Measurements from ENCODE around the gene DHX35. TPM values are rescaled to one million over a fixed set of nuclear protein-coding genes. Genes with fewer than 3 reads are reported as not detected.
"Not testable (repeated sequence)": the region's sequence is repeated elsewhere in the genome, so short reads cannot be mapped to it uniquely, and the experiment has no call there.

Gene DHX35
- total RNA-seq, 1 experiment from 2014 or later = 15.9 TPM

DNA sequence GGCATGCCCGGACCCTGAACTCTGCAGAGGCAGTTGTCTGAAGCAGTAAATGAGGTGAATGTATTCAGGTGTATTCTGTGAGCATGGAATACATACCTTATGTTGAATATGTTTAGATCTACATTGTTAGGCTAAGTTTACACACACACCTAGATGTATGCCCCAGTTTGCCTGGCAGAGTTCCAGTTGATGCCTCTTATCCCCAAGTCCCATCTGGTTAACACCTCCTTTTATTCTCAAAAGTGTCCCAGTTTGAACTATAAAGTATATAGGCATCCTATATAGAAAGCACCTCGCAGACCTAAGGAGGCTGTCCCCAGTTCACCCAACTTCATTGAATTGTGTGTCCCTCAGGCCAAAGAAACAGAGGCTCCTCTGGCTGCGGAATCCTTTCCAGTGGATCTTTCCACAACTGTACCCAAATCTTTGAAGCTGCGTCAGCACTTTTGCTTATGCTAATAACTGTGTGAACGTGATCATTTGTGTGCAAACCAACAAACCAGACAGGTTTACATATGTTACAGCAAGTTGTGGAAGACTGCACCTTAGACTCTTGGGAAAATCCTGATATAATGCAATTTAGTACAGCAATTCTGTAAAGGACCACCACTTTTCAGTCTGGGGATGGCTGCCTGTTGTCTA is 4.8 kb upstream of the DHX35 start:
- intact Hi-C loops (cut with micrococcal nuclease; ENCODE audit: unreplicated experiment) = no loop called here
- Histone ChIP-seq H3K36me3 (ENCODE audit: insufficient read depth, low read length, poor library complexity, severe bottlenecking) (peaks cover 19% of the 10 kb centered on the region), H3K9me3 (ENCODE audit: low read depth, low read length, poor library complexity, severe bottlenecking) (no peaks in the 10 kb centered on the region), H3K4me3 (ENCODE audit: low read depth, low read length, poor library complexity, severe bottlenecking) (no peak overlapping the region), H3K27ac (ENCODE audit: low read depth, low read length, poor library complexity, severe bottlenecking) (no peak overlapping the region), H3K4me1 (ENCODE audit: insufficient read depth, low read length, poor library complexity, severe bottlenecking) (peaks cover 6% of the 10 kb centered on the region), H3K27me3 (replicated peaks; ENCODE audit: insufficient read depth, low read depth, low read length, poor library complexity) (no peaks in the 10 kb centered on the region)
- CTCF ChIA-PET = no interaction called here
- DNase-seq (ENCODE audit: low spot score) = no peak
- TF ChIP-seq, protein P1, sequence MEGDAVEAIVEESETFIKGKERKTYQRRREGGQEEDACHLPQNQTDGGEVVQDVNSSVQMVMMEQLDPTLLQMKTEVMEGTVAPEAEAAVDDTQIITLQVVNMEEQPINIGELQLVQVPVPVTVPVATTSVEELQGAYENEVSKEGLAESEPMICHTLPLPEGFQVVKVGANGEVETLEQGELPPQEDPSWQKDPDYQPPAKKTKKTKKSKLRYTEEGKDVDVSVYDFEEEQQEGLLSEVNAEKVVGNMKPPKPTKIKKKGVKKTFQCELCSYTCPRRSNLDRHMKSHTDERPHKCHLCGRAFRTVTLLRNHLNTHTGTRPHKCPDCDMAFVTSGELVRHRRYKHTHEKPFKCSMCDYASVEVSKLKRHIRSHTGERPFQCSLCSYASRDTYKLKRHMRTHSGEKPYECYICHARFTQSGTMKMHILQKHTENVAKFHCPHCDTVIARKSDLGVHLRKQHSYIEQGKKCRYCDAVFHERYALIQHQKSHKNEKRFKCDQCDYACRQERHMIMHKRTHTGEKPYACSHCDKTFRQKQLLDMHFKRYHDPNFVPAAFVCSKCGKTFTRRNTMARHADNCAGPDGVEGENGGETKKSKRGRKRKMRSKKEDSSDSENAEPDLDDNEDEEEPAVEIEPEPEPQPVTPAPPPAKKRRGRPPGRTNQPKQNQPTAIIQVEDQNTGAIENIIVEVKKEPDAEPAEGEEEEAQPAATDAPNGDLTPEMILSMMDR (conservative IDR thresholded peaks at IDR 0.05; ENCODE audit: low read depth, low read length) = no peak
- no peak for TF ChIP-seq EZH2 (IDR thresholded peaks at IDR 0.05; ENCODE audit: borderline replicate concordance, low read depth, low read length, poor library complexity, severe bottlenecking)
- BruUV-seq (replicated peaks) = no TSS peak
- POLR2A ChIA-PET (ENCODE audit: low non-redundant PET) = interaction anchor here (0.5 kb wide), 1 partner anchor 23 kb away, joined by 11 read pairs; no protein-coding TSS in a partner anchor

DNA sequence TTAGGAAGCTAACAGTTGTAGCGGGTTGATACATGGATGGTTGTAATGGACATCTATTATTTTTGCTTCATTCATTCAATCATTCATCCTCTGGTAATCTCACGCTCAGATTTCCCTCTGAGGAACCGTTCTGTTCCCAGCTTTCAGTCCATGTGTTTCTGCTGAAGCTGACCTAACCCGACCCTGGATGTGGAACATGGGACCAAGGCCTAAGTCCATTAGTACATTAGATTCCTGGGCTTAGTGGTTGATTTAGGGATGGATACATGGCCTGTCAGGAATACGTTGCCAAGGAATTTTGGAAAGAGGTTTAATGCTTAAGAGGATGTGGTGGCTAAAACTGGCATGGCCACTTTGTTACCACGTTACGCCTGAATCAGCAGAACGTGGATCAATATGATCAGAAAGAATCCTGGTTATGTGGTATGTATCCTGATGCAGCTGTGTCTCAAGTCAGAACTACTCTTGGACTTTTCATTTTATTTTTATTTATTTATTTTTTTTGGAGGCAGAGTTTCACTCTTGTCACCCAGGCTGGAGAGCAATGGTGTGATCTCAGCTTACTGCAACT is 4.1 kb upstream of the DHX35 start:
- DNase-seq (ENCODE audit: low spot score) = no peak
- Histone ChIP-seq H3K36me3 (ENCODE audit: insufficient read depth, low read length, poor library complexity, severe bottlenecking) (peaks cover 12% of the 10 kb centered on the region), H3K27me3 (replicated peaks; ENCODE audit: insufficient read depth, low read depth, low read length, poor library complexity) (no peaks in the 10 kb centered on the region), H3K9me3 (ENCODE audit: low read depth, low read length, poor library complexity, severe bottlenecking) (no peaks in the 10 kb centered on the region), H3K27ac (ENCODE audit: low read depth, low read length, poor library complexity, severe bottlenecking) (no peak overlapping the region), H3K4me1 (ENCODE audit: insufficient read depth, low read length, poor library complexity, severe bottlenecking) (peaks cover 7% of the 10 kb centered on the region), H3K4me3 (ENCODE audit: low read depth, low read length, poor library complexity, severe bottlenecking) (no peak overlapping the region)
- ChIA-PET POLR2A (ENCODE audit: low non-redundant PET) (no interaction called here), CTCF (interaction anchor here (0.6 kb wide), 1 partner anchor 63 kb away, joined by 3 read pairs; no protein-coding TSS in a partner anchor)
- intact Hi-C loops (cut with micrococcal nuclease; ENCODE audit: unreplicated experiment) = no loop called here
- TF ChIP-seq EZH2 (IDR thresholded peaks at IDR 0.05; ENCODE audit: borderline replicate concordance, low read depth, low read length, poor library complexity, severe bottlenecking) = no peak
- TF ChIP-seq, protein P1 (conservative IDR thresholded peaks at IDR 0.05; ENCODE audit: low read depth, low read length) = no peak
- no TSS peak for BruUV-seq (replicated peaks)

DNA sequence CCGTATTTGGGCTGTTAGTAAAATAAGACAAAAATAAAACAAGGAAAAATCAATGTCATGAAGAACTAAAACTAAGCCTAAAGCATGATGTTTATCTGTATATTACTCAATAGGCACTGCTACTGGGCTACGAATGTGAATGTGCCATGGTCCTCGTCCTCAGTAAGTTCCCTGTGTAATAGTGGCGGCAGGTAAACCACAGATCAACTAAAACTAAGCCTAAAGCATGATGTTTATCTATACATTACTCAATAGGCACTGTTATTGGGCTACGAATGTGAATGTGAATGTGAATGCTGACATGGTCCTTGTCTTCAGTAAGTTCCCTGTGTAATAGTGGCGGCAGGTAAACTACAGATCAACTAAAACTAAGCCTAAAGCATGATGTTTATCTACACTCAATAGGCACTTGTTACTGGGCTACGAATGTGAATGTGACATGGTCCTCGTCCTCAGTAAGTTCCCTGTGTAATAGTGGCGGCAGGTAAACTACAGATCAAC is 1.9 kb upstream of the DHX35 start:
- H3K36me3 ChIP-seq (ENCODE audit: insufficient read depth, low read length, poor library complexity, severe bottlenecking); H3K27ac ChIP-seq (ENCODE audit: low read depth, low read length, poor library complexity, severe bottlenecking); BruUV-seq (replicated peaks); intact Hi-C loops (cut with micrococcal nuclease; ENCODE audit: unreplicated experiment); H3K9me3 ChIP-seq (ENCODE audit: low read depth, low read length, poor library complexity, severe bottlenecking); H3K27me3 ChIP-seq (replicated peaks; ENCODE audit: insufficient read depth, low read depth, low read length, poor library complexity); CTCF ChIA-PET; H3K4me3 ChIP-seq (ENCODE audit: low read depth, low read length, poor library complexity, severe bottlenecking); DNase-seq (ENCODE audit: low spot score); POLR2A ChIA-PET (ENCODE audit: low non-redundant PET): not testable (repeated sequence)
- H3K4me1 ChIP-seq (ENCODE audit: insufficient read depth, low read length, poor library complexity, severe bottlenecking) = peaks cover 13% of the 10 kb centered on the region

Data from A673 (cell line).